Adipocyte (in vitro differentiated cells): Measurements from ENCODE around the gene ULK3.
"Not testable (repeated sequence)": the region's sequence is repeated elsewhere in the genome, so short reads cannot be mapped to it uniquely, and the experiment has no call there.

Source experiments
- DNase-seq: peaks from one replicate; pipeline ENCODE4 v3.0.0-alpha.2; 2015; ENCODE audit warnings: low read depth
- H3K27me3 ChIP-seq: replicated peaks from 2 replicates; pipeline ENCODE4 v1.7.0; 2013; ENCODE audit warnings: mild to moderate bottlenecking, low read length, moderate library complexity; ENCODE audit not compliant: control insufficient read depth, insufficient read depth
- H3K36me3 ChIP-seq: 2 replicates; pipeline ENCODE4 v1.7.0; 2013; ENCODE audit warnings: low read length, mild to moderate bottlenecking, moderate library complexity; ENCODE audit not compliant: control insufficient read depth, insufficient read depth, severe bottlenecking
- H3K4me1 ChIP-seq: 2 replicates; pipeline ENCODE4 v1.7.0; 2013; ENCODE audit warnings: mild to moderate bottlenecking, low read length, moderate library complexity; ENCODE audit not compliant: control insufficient read depth, insufficient read depth
- H3K4me3 ChIP-seq: 2 replicates; pipeline ENCODE4 v1.7.0; 2013; ENCODE audit warnings: mild to moderate bottlenecking, low read length, moderate library complexity
- H3K9ac ChIP-seq: 2 replicates; pipeline ENCODE4 v1.7.0; 2013; ENCODE audit warnings: mild to moderate bottlenecking, low read length, moderate library complexity
- H3K9me3 ChIP-seq: 2 replicates; pipeline ENCODE4 v1.7.0; 2013; ENCODE audit warnings: mild to moderate bottlenecking, low read length, moderate library complexity; ENCODE audit not compliant: control insufficient read depth

Gene ULK3

GRCh38 chr15:74842581-74843444, at the start of gene ULK3:
ULK3 (minus strand) TSS chr15:74843156; CDS start chr15:74843105, 51 bp downstream.
- Histone ChIP-seq H3K9me3 (no peaks in the 10 kb centered on the region), H3K4me1 (peaks cover 16% of the 10 kb centered on the region), H3K36me3 (peaks cover 17% of the 10 kb centered on the region), H3K9ac (peak within 1 kb of the TSS; percentile 96), H3K27me3 (no peaks in the 10 kb centered on the region), H3K4me3 (peak within 1 kb of the TSS; percentile 96)
- DNase-seq = peak; percentile 96

GRCh38 chr15:74892313-74892712, 49.4 kb upstream of the ULK3 start:
- Histone ChIP-seq H3K4me1 (peaks cover 18% of the 10 kb centered on the region), H3K9ac (no peak overlapping the region), H3K9me3 (no peaks in the 10 kb centered on the region), H3K27me3 (no peaks in the 10 kb centered on the region), H3K4me3 (no peak overlapping the region), H3K36me3 (peaks cover 18% of the 10 kb centered on the region)
- DNase-seq = no peak

GRCh38 chr15:74891469-74891868, 48.5 kb upstream of the ULK3 start:
- Histone ChIP-seq H3K27me3 (no peaks in the 10 kb centered on the region), H3K4me1 (peaks cover 18% of the 10 kb centered on the region), H3K4me3 (no peak overlapping the region), H3K36me3 (peaks cover 15% of the 10 kb centered on the region), H3K9ac (no peak overlapping the region), H3K9me3 (no peaks in the 10 kb centered on the region)
- no peak for DNase-seq

- H3K27me3 ChIP-seq = no peaks in the 10 kb centered on the region
- peaks cover 18% of the 10 kb centered on the region for H3K4me1 ChIP-seq
- H3K9me3 ChIP-seq = no peaks in the 10 kb centered on the region
- H3K9ac ChIP-seq = peak overlapping the region; percentile 92
- H3K4me3 ChIP-seq = peak overlapping the region; percentile 92
- DNase-seq = no peak
- peaks cover 15% of the 10 kb centered on the region for H3K36me3 ChIP-seq
Measured at GRCh38 chr15:74890665-74890960, 47.7 kb upstream of the ULK3 start.

GRCh38 chr15:74889883-74890664, 47.1 kb upstream of the ULK3 start, which contains the start of gene MPI:
MPI (plus strand) TSS chr15:74890042; CDS start chr15:74890074, 32 bp downstream.
- peaks cover 18% of the 10 kb centered on the region for H3K4me1 ChIP-seq
- H3K4me3 ChIP-seq = peak within 1 kb of the TSS; percentile 92
- peak; percentile 95 for DNase-seq
- peaks cover 15% of the 10 kb centered on the region for H3K36me3 ChIP-seq
- no peaks in the 10 kb centered on the region for H3K9me3 ChIP-seq
- peak within 1 kb of the TSS; percentile 92 for H3K9ac ChIP-seq
- H3K27me3 ChIP-seq = no peaks in the 10 kb centered on the region

- DNase-seq = peak; percentile 10
- H3K36me3 ChIP-seq = peaks cover 15% of the 10 kb centered on the region
- H3K9ac ChIP-seq = peak overlapping the region; percentile 92
- H3K9me3 ChIP-seq = no peaks in the 10 kb centered on the region
- no peaks in the 10 kb centered on the region for H3K27me3 ChIP-seq
- peaks cover 23% of the 10 kb centered on the region for H3K4me1 ChIP-seq
- H3K4me3 ChIP-seq = peak overlapping the region; percentile 92
Measured at GRCh38 chr15:74889390-74889882, 46.5 kb upstream of the ULK3 start.

- Histone ChIP-seq H3K4me3 (no peak overlapping the region), H3K27me3 (no peaks in the 10 kb centered on the region), H3K9me3 (no peaks in the 10 kb centered on the region), H3K36me3 (peaks cover 15% of the 10 kb centered on the region), H3K4me1 (peaks cover 23% of the 10 kb centered on the region), H3K9ac (peak overlapping the region; percentile 92)
- no peak for DNase-seq
Measured at GRCh38 chr15:74888716-74889115, 45.8 kb upstream of the ULK3 start.

- not testable (repeated sequence) for H3K9me3 ChIP-seq, H3K4me3 ChIP-seq, H3K9ac ChIP-seq, H3K27me3 ChIP-seq, DNase-seq, H3K36me3 ChIP-seq
- peaks cover 23% of the 10 kb centered on the region for H3K4me1 ChIP-seq
Measured at GRCh38 chr15:74887537-74888193, 44.7 kb upstream of the ULK3 start.

- no peaks in the 10 kb centered on the region for H3K9me3 ChIP-seq
- peaks cover 16% of the 10 kb centered on the region for H3K4me1 ChIP-seq
- no peaks in the 10 kb centered on the region for H3K36me3 ChIP-seq
- H3K9ac ChIP-seq = no peak overlapping the region
- DNase-seq = no peak
- no peaks in the 10 kb centered on the region for H3K27me3 ChIP-seq
- no peak overlapping the region for H3K4me3 ChIP-seq
Measured at GRCh38 chr15:74885461-74885860, 42.5 kb upstream of the ULK3 start.

- H3K36me3 ChIP-seq = no peaks in the 10 kb centered on the region
- peak; percentile 22 for DNase-seq
- no peaks in the 10 kb centered on the region for H3K9me3 ChIP-seq
- H3K9ac ChIP-seq = no peak overlapping the region
- H3K4me1 ChIP-seq = peaks cover 13% of the 10 kb centered on the region
- H3K27me3 ChIP-seq = no peaks in the 10 kb centered on the region
- no peak overlapping the region for H3K4me3 ChIP-seq
Measured at GRCh38 chr15:74884428-74885223, 41.7 kb upstream of the ULK3 start.
